Esophagus squamous epithelium (tissue), 5 donors: ENCODE measurements around the gene ZWILCH. TPM values are rescaled to one million over a fixed set of nuclear protein-coding genes. Genes with fewer than 3 reads are reported as not detected.

Source experiments
- DNase-seq: peaks from one replicate; lab custom pipeline; 2025; lab: John Stamatoyannopoulos, UW
- H3K27ac ChIP-seq, 4 donors: fragments of 200-600 bp; sonication (generic); one replicate each; pipeline ENCODE4 v1.5.1; 2016 to 2019; ENCODE audit warnings: mild to moderate bottlenecking in 1 of 4
- H3K27me3 ChIP-seq, 4 donors: fragments of 200-600 bp; sonication (generic); 1 replicate in 3 of 4; 2 replicates in 1 of 4; pipeline versions ENCODE4 v1.5.1 to v1.6.0; 2017 to 2021; ENCODE audit warnings: antibody characterized with exemption in 1 of 4
- H3K36me3 ChIP-seq, 3 donors: fragments of 200-600 bp; sonication (generic); one replicate each; pipeline ENCODE4 v1.5.1; 2016 to 2019
- H3K4me1 ChIP-seq, 3 donors: fragments of 200-600 bp; sonication (generic); one replicate each; pipeline ENCODE4 v1.5.1; 2017 to 2019
- H3K4me3 ChIP-seq, 4 donors: fragments of 200-600 bp; sonication (generic); 1 replicate in 3 of 4; 2 replicates in 1 of 4; pipeline ENCODE4 v1.5.1; 2016 to 2019; ENCODE audit warnings: mild to moderate bottlenecking in 2 of 4, moderate library complexity in 1 of 4
- H3K9me3 ChIP-seq, 3 donors: fragments of 200-600 bp; sonication (generic); one replicate each; pipeline ENCODE4 v1.5.1; 2016 to 2019
- POLR2A ChIP-seq, 4 donors: fragments of 450-650 bp; IDR thresholded peaks; one replicate each; pipeline ENCODE4 v1.6.1; 2017; ENCODE audit warnings: antibody characterized with exemption in 4 of 4, mild to moderate bottlenecking in 4 of 4, moderate library complexity in 3 of 4
- WGBS, 2 donors: methylation state at CpG; one replicate each; pipeline ENCODE4 v1.1.5; 2018; 5-methylcytosine and 5-hydroxymethylcytosine counted together
- intact Hi-C: fragments of 100-400 bp; cut with DNase I; formaldehyde crosslinking; loops from one replicate; pipeline ENCODE4 v1.15.0; 2022
- total RNA-seq, 4 donors: library from RNA; depleted of rRNA; stranded (reverse); fragments of >200 nt; gene quantifications; one replicate each; pipeline ENCODE4 v1.1.0, GENCODE V29; 2016
- TF ChIP-seq, protein P1 (sequence below), 6 experiments: fragments of 450-650 bp in 4 of 6; fragments of 200-600 bp in 2 of 6; sonication (generic) in 2 of 6; IDR thresholded peaks; one replicate each; pipeline ENCODE4 v1.5.1; 2016 to 2019; ENCODE audit warnings: antibody characterized with exemption in 6 of 6, mild to moderate bottlenecking in 4 of 6, moderate library complexity in 4 of 6
- donor health status: DM: yes; HTN: yes; CAD: no.

The ZWILCH gene
- total RNA-seq, 4 donors from 2014 or later = 4.5 to 21.2 (median 11.4) TPM

DNA sequence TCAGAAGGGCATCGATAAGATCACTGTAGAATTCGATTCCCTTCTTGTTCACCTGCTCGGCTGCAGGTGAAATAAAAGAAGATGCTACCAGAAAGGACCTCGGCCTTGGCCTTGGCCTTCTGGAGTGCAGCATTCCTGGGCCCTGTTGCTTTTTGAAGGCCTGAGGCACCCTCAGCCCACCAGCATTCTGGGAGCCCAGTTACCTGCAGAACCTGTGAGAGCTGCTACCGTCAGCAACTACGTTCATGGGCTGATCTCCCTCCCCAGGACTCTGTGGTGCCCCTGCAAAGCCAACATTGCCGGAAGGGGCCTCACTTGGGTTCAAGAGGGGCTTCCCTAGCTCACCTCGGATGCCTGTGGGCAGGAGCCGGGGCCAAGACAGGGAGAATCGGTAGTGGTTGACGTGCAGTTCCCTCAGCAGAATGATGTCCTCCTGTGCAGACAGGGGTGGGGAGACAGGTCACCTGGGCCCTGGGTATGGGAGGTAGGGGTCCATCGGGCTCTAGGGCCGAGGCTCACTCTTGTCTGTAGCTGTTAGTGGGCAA, 58.5 kb downstream of the ZWILCH start:
- 91 to 93% methylated on average over 7 to 8 of the region's 13 CpGs for WGBS, 2 donors
- H3K36me3 ChIP-seq = no peaks in the 10 kb centered on the region
- no peak for DNase-seq

DNA sequence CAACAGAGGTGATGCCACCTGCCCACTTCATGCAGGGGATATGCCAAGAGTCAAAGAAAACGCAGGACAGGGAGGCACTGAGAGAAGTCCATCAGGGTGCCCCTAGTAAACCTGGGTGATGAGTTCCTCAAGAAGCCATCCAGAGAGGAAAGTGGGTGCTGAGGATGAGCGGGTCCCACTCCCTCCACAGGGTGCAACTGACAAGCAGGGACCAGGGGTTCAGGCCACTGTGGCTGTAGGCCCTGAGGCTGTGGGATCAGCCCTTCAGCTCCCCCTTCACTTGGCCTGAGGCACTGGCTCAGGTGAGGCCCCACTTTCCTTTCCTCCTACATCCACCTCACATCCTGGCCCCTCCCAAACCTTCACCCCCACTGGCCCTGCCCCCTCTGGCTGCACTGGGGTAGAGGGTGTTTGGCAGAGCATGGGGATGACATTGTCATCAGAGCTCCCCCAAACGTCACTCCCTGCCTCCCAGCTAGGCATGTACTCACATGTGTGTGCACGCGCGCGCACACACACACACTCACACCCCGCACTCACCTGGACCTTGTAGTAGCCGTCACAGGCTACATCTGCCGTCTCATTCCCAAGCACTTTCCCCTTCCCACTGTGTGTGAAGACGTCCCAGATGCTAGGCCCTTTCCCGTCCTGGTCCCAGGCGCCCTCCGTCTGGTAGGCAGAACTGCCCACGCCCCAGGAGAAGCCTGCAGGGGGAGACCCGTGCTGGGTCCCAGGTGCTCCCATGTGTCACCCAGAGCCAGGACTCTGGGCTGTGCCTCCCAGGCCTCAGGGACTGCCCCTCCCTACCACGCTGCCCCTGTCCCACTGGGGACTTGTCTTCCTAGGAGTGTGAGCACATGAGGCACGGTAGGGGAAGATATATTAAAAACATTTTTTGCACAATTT, 59.3 kb downstream of the ZWILCH start:
- no peak for TF ChIP-seq POLR2A (IDR thresholded peaks at IDR 0.05)
- TF ChIP-seq, protein P1, sequence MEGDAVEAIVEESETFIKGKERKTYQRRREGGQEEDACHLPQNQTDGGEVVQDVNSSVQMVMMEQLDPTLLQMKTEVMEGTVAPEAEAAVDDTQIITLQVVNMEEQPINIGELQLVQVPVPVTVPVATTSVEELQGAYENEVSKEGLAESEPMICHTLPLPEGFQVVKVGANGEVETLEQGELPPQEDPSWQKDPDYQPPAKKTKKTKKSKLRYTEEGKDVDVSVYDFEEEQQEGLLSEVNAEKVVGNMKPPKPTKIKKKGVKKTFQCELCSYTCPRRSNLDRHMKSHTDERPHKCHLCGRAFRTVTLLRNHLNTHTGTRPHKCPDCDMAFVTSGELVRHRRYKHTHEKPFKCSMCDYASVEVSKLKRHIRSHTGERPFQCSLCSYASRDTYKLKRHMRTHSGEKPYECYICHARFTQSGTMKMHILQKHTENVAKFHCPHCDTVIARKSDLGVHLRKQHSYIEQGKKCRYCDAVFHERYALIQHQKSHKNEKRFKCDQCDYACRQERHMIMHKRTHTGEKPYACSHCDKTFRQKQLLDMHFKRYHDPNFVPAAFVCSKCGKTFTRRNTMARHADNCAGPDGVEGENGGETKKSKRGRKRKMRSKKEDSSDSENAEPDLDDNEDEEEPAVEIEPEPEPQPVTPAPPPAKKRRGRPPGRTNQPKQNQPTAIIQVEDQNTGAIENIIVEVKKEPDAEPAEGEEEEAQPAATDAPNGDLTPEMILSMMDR (IDR thresholded peaks at IDR 0.05) = no peak
- Histone ChIP-seq H3K4me1 (peaks cover 0 to 6% (median 2%) of the 10 kb centered on the region in 3 donors), H3K27ac (no peak overlapping the region), H3K36me3 (no peaks in the 10 kb centered on the region), H3K27me3 (no peaks in the 10 kb centered on the region), H3K9me3 (no peaks in the 10 kb centered on the region), H3K4me3 (no peak overlapping the region)
- DNase-seq = no peak
- 74 to 82% methylated on average over 10 to 14 of the region's 18 CpGs for WGBS, 2 donors
- intact Hi-C loops = no loop called here

More for the DNA sequence above, 58.5 kb downstream of the ZWILCH start:
- H3K4me3 ChIP-seq = no peak overlapping the region
- H3K27ac ChIP-seq = no peak overlapping the region
- no peak for TF ChIP-seq POLR2A (IDR thresholded peaks at IDR 0.05)
- TF ChIP-seq, protein P1 (IDR thresholded peaks at IDR 0.05) = no peak
- peaks cover 0 to 6% (median 2%) of the 10 kb centered on the region in 3 donors for H3K4me1 ChIP-seq
- no peaks in the 10 kb centered on the region for H3K9me3 ChIP-seq
- intact Hi-C loops = no loop called here
- no peaks in the 10 kb centered on the region for H3K27me3 ChIP-seq

DNA sequence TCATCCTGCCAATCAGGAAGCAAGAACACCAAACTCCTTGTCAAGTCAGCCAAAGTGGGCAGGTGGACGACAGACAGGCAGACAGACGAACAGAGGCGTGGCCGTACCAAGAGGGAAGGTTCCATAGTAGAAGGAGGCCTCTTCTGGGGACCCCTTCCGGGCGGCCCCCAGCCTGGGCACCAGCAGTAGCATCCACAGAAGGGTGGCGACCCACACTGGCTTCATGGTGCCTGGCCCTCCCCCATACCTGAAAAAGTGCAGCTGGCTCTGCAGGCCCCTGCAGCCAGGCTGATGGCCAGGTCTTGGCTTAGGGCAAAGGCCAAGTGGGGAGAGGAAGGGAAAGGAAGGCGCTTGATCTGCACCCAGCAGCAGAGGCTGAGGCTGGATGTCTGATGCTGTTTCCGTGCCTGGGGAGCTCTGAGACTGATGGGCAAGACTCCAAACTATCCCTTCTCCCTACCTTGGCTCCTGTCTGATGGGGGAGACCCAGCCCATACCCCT, 60.1 kb downstream of the ZWILCH start:
- WGBS, 2 donors = 80% methylated on average over 4 to 8 of the region's 9 CpGs
- DNase-seq = no peak
- no peak for TF ChIP-seq POLR2A (IDR thresholded peaks at IDR 0.05)
- TF ChIP-seq, protein P1 (IDR thresholded peaks at IDR 0.05) = no peak

DNA sequence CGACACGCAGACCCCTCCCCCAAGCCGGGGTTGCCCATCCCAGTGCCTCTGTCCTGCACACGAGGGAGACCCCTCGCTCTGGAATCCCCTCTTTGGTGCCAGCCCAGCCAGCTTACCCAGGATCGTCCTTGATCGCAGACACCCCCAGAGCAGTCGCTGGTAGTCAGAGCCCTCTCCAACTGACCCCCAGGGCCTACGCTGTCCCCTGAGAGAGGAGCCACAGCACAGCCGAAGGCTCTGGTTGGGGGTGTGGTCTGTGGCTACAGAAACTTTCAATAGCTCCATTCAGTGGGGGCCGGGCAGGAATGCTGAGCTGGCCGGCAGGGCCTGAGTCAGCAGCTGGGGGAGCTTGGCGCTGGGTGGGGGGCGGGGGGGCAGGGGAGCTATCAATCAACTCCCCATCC, 60.6 kb downstream of the ZWILCH start, which contains the start of gene LCTL:
LCTL (minus strand) TSS at position 258 of the 404 bp plus-strand sequence. CDS start 633 bp downstream, outside the sequence.
- Histone ChIP-seq H3K9me3 (no peaks in the 10 kb centered on the region), H3K27ac (no peak within 1 kb of the TSS), H3K27me3 (no peaks in the 10 kb centered on the region), H3K36me3 (no peaks in the 10 kb centered on the region), H3K4me1 (peaks cover 0 to 6% (median 2%) of the 10 kb centered on the region in 3 donors), H3K4me3 (no peak within 1 kb of the TSS)
- 60% methylated on average over 1 to 8 of the region's 14 CpGs for WGBS, 2 donors
- no peak for TF ChIP-seq POLR2A (IDR thresholded peaks at IDR 0.05)
- TF ChIP-seq, protein P1 (IDR thresholded peaks at IDR 0.05) = no peak
- DNase-seq = no peak
- intact Hi-C loops = no loop called here

More for the DNA sequence above, 60.1 kb downstream of the ZWILCH start:
- no peaks in the 10 kb centered on the region for H3K27me3 ChIP-seq
- no peaks in the 10 kb centered on the region for H3K36me3 ChIP-seq
- H3K4me3 ChIP-seq = no peak overlapping the region
- peaks cover 0 to 6% (median 2%) of the 10 kb centered on the region in 3 donors for H3K4me1 ChIP-seq
- H3K27ac ChIP-seq = no peak overlapping the region
- no peaks in the 10 kb centered on the region for H3K9me3 ChIP-seq
- intact Hi-C loops = no loop called here
